ENCODE results near the gene KBTBD2.
"Not testable (repeated sequence)": the region's sequence is repeated elsewhere in the genome, so short reads cannot be mapped to it uniquely, and the experiment has no call there.

Gene KBTBD2

GRCh38 chr7:32855837-32856775, 35.5 kb downstream of the KBTBD2 start:
- DNase-seq (ENCODE audit: low spot score): not testable (repeated sequence)

DNA sequence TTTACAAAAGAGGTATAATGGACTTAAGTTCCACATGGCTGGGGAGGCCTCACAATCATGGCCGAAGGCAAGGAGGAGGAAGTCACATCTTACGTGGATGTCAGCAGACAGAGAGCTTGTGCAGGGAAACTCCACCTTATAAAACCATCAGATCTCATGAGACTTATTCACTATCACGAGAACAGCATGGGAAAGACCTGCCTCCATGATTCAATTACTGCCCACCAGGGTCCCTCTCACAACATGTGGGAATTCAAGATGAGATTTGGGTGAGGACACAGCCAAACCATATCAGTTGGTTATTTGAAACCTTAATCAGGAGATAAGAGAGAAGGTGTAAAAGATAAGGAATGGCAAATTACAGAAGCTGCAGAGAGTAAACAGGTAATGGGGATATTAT, 40.9 kb downstream of the KBTBD2 start:
- DNase-seq (ENCODE audit: low spot score): not testable (repeated sequence)

GRCh38 chr7:32848655-32849054, 42.9 kb downstream of the KBTBD2 start:
- not testable (repeated sequence) for DNase-seq (ENCODE audit: low spot score)

DNA sequence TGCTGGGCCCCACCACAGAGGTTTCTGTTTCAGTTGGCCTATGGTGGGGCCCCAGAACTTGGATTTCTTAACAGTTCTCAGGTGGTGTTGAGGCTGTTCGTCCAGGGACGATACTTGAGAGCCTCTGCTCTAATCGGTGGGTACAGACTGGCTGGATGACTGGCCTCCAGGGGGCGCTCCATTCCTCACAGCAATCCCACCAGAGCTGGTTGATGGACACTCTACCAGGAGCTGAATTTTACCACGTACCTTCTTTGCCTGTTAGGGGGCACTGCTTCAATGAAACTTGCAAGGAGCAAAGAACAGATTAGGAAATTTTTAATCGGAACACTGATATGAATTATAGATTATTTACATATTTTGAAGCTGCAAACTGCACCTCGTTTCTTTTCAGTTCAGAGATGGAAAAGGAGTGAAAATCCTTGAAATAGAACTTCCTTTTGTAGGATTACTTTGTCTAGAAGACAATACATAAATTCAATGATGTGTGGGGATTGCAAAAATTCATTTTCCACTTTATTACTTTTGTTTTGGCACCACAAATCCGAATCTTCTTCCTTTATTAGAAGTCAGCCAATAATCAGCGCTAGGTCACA, 44.8 kb downstream of the KBTBD2 start:
- DNase-seq (ENCODE audit: low spot score): peak; percentile 86

DNA sequence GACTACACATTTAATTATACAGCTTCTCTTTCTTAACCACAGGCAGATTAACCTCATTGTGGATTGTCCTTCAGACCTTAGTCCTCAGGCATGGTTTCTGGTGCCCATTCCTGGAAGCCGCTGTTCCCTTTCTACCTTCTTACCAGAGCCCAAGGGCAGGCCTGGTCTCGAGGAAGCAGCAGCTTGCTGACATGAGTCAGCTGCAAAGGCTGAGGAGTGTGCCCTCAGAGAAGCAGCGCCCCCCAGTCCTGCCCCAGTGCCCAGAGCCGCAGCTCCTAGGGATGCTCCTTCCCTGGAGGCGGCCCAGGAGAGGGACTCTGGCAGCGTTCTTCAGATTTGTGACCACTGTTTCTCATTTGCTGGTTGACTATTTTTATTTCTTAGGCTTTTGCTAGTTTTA, 46.8 kb downstream of the KBTBD2 start:
- DNase-seq (ENCODE audit: low spot score): not testable (repeated sequence)

DNA sequence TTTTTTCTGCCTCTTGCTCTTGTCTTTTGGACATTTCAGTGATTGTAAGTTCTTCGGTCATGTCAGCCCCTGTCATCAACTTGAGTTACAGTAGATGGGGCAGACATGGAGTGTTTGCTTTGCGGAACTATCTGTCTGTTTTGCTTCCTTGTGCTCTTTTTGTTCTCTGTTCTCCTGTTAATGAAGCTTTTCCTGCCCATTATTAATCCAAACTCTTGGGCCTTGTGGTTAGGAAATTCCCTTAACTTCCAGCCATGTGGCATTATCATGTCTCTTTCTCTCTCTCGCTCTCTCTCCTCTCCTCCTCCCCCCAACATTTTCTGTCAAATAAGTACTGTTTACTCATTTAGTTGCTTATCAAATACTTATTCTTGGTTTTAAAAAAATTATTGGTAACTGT, 47.8 kb downstream of the KBTBD2 start:
- DNase-seq (ENCODE audit: low spot score): not testable (repeated sequence)

- DNase-seq (ENCODE audit: low spot score): not testable (repeated sequence)
Observed at GRCh38 chr7:32839846-32840245, 51.7 kb downstream of the KBTBD2 start.

- DNase-seq (ENCODE audit: low spot score): not testable (repeated sequence)
Observed at GRCh38 chr7:32828996-32829752, 62.4 kb downstream of the KBTBD2 start.

Measured in globus pallidus (tissue), 1 donor.